ENCODE data around the gene PCDHGC4.
A peak's percentile ranks its signal among the peaks of the same experiment; 100 is the strongest.

PCDHGC4 gene

GRCh38 chr5:141511771-141512325 lies 27.0 kb downstream of the PCDHGC4 start:
- DNase-seq (ENCODE audit: extremely low read depth in 1 of 2, low read depth in 1 of 2), result no peak

GRCh38 chr5:141512390-141512910 lies 27.6 kb downstream of the PCDHGC4 start:
- DNase-seq (ENCODE audit: extremely low read depth in 1 of 2, low read depth in 1 of 2), result peak; percentile 57 to 80

GRCh38 chr5:141512911-141513626 lies 28.2 kb downstream of the PCDHGC4 start:
- DNase-seq (ENCODE audit: extremely low read depth in 1 of 2, low read depth in 1 of 2), result no peak

- peak; percentile 55 to 78 for DNase-seq (ENCODE audit: extremely low read depth in 1 of 2, low read depth in 1 of 2)
These were observed 28.9 kb downstream of the PCDHGC4 start for GRCh38 chr5:141513627-141514329.

GRCh38 chr5:141514330-141515133 lies 29.7 kb downstream of the PCDHGC4 start:
- DNase-seq (ENCODE audit: extremely low read depth in 1 of 2, low read depth in 1 of 2), result no peak

GRCh38 chr5:141515141-141515540 lies 30.3 kb downstream of the PCDHGC4 start:
- DNase-seq (ENCODE audit: extremely low read depth in 1 of 2, low read depth in 1 of 2), result no peak

- DNase-seq (ENCODE audit: extremely low read depth in 1 of 2, low read depth in 1 of 2), result no peak
These were observed 31.3 kb downstream of the PCDHGC4 start for GRCh38 chr5:141515946-141516671.

GRCh38 chr5:141516672-141517025 lies 31.8 kb downstream of the PCDHGC4 start:
- no peak for DNase-seq (ENCODE audit: extremely low read depth in 1 of 2, low read depth in 1 of 2)

GRCh38 chr5:141517312-141517711 lies 32.5 kb downstream of the PCDHGC4 start:
- DNase-seq (ENCODE audit: extremely low read depth in 1 of 2, low read depth in 1 of 2), result no peak

GRCh38 chr5:141517880-141518617 lies 33.2 kb downstream of the PCDHGC4 start:
- DNase-seq (ENCODE audit: extremely low read depth in 1 of 2, low read depth in 1 of 2), result no peak

- DNase-seq (ENCODE audit: extremely low read depth in 1 of 2, low read depth in 1 of 2), result no peak
These were observed 33.8 kb downstream of the PCDHGC4 start for GRCh38 chr5:141518618-141519015.

GRCh38 chr5:141519605-141520565 lies 35.1 kb downstream of the PCDHGC4 start:
- DNase-seq (ENCODE audit: extremely low read depth in 1 of 2, low read depth in 1 of 2), result no peak

GRCh38 chr5:141521244-141521781 lies 36.5 kb downstream of the PCDHGC4 start:
- DNase-seq (ENCODE audit: extremely low read depth in 1 of 2, low read depth in 1 of 2), result no peak

GRCh38 chr5:141522301-141522700 lies 37.5 kb downstream of the PCDHGC4 start:
- no peak for DNase-seq (ENCODE audit: extremely low read depth in 1 of 2, low read depth in 1 of 2)

- DNase-seq (ENCODE audit: extremely low read depth in 1 of 2, low read depth in 1 of 2), result no peak
These were observed 39.2 kb downstream of the PCDHGC4 start for GRCh38 chr5:141523991-141524390.

- DNase-seq (ENCODE audit: extremely low read depth in 1 of 2, low read depth in 1 of 2), result no peak
These were observed 40.1 kb downstream of the PCDHGC4 start for GRCh38 chr5:141524604-141525597.

GRCh38 chr5:141525653-141526052 lies 40.8 kb downstream of the PCDHGC4 start:
- DNase-seq (ENCODE audit: extremely low read depth in 1 of 2, low read depth in 1 of 2), result no peak
